Measurements from ENCODE around the gene CTBP2.

CTBP2 gene

GRCh38 chr10:124936813-124937212 lies 223.6 kb downstream of the CTBP2 start:
- TF ChIP-seq EGR1 (IDR thresholded peaks at IDR 0.05) (no peak), ZBTB7A (IDR thresholded peaks at IDR 0.05; ENCODE audit: low read depth) (no peak), EP300 (IDR thresholded peaks at IDR 0.05; ENCODE audit: borderline replicate concordance) (no peak), CREB1 (IDR thresholded peaks at IDR 0.05; ENCODE audit: low read depth) (no peak), YY1 (IDR thresholded peaks at IDR 0.05; ENCODE audit: low read depth) (no peak), NFIC (IDR thresholded peaks at IDR 0.05) (no peak), RAD21 (IDR thresholded peaks at IDR 0.05; ENCODE audit: low read depth) (no peak), TEAD4 (IDR thresholded peaks at IDR 0.05) (no peak), TAF1 (IDR thresholded peaks at IDR 0.05; ENCODE audit: low read depth) (no peak), TCF12 (IDR thresholded peaks at IDR 0.05; ENCODE audit: low read depth) (no peak), FOXM1 (IDR thresholded peaks at IDR 0.05; ENCODE audit: borderline replicate concordance, low read depth) (no peak), CEBPB (IDR thresholded peaks at IDR 0.05) (no peak)
- TF ChIP-seq, protein P1, sequence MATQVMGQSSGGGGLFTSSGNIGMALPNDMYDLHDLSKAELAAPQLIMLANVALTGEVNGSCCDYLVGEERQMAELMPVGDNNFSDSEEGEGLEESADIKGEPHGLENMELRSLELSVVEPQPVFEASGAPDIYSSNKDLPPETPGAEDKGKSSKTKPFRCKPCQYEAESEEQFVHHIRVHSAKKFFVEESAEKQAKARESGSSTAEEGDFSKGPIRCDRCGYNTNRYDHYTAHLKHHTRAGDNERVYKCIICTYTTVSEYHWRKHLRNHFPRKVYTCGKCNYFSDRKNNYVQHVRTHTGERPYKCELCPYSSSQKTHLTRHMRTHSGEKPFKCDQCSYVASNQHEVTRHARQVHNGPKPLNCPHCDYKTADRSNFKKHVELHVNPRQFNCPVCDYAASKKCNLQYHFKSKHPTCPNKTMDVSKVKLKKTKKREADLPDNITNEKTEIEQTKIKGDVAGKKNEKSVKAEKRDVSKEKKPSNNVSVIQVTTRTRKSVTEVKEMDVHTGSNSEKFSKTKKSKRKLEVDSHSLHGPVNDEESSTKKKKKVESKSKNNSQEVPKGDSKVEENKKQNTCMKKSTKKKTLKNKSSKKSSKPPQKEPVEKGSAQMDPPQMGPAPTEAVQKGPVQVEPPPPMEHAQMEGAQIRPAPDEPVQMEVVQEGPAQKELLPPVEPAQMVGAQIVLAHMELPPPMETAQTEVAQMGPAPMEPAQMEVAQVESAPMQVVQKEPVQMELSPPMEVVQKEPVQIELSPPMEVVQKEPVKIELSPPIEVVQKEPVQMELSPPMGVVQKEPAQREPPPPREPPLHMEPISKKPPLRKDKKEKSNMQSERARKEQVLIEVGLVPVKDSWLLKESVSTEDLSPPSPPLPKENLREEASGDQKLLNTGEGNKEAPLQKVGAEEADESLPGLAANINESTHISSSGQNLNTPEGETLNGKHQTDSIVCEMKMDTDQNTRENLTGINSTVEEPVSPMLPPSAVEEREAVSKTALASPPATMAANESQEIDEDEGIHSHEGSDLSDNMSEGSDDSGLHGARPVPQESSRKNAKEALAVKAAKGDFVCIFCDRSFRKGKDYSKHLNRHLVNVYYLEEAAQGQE (IDR thresholded peaks at IDR 0.05; ENCODE audit: low read depth): no peak
- TF ChIP-seq, protein P2, sequence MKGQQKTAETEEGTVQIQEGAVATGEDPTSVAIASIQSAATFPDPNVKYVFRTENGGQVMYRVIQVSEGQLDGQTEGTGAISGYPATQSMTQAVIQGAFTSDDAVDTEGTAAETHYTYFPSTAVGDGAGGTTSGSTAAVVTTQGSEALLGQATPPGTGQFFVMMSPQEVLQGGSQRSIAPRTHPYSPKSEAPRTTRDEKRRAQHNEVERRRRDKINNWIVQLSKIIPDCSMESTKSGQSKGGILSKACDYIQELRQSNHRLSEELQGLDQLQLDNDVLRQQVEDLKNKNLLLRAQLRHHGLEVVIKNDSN (IDR thresholded peaks at IDR 0.05): no peak
- TF ChIP-seq, protein P3, sequence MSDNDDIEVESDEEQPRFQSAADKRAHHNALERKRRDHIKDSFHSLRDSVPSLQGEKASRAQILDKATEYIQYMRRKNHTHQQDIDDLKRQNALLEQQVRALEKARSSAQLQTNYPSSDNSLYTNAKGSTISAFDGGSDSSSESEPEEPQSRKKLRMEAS (IDR thresholded peaks at IDR 0.05): no peak

- TF ChIP-seq CREB1 (IDR thresholded peaks at IDR 0.05; ENCODE audit: low read depth) (no peak), TCF12 (IDR thresholded peaks at IDR 0.05; ENCODE audit: low read depth) (no peak), ZBTB7A (IDR thresholded peaks at IDR 0.05; ENCODE audit: low read depth) (no peak), YY1 (IDR thresholded peaks at IDR 0.05; ENCODE audit: low read depth) (no peak), TEAD4 (IDR thresholded peaks at IDR 0.05) (no peak), EP300 (IDR thresholded peaks at IDR 0.05; ENCODE audit: borderline replicate concordance) (no peak)
- TF ChIP-seq, protein P1 (IDR thresholded peaks at IDR 0.05; ENCODE audit: low read depth): no peak
Measured at GRCh38 chr10:124935946-124936345, 224.4 kb downstream of the CTBP2 start.

All from Ishikawa (cell line).